ENCODE results near the gene IER3.
"Not testable (repeated sequence)": the region's sequence is repeated elsewhere in the genome, so short reads cannot be mapped to it uniquely, and the experiment has no call there.

The IER3 gene

DNA sequence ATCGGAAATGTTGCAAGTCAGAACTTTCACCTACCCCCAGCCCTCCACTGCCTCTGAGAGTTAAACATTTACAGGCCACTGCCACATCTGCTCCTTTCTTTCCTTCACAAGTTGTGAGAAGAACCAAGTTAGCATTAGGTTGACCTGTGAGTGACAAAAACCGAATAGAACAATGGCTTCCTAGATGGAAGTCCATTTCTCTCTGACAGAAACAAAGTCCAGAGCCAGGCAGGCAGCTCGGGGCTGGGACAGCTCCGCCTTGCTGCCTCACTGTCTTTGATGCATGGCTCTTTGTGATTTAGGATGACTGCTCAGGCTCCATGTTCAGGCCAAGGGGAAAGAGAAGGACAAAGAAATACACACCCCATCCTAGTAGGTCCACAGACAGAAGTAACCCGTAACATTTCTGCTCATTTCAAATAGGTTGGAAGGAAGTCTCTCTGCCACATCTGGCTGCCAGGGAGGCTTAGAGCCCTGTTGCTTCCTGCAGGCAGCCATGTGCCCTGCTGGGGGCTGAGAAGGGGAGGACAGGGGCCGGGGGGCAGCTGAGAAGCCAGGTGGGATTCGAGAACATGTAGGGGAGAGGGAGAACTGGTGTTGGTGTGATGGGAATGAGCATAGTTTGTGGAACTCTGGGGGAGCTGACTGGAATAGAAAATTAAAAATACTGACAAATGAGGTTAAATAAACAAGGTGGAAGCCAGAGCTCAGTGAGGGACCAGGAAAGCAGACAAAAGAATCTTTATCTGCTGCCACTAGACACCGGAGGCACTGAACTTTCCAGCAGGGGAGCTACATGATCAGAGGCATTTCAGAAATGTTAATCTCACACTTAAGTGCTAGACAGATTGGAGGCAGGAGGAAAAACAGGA lies 19.5 kb upstream of the IER3 start:
- TF ChIP-seq, protein P1, sequence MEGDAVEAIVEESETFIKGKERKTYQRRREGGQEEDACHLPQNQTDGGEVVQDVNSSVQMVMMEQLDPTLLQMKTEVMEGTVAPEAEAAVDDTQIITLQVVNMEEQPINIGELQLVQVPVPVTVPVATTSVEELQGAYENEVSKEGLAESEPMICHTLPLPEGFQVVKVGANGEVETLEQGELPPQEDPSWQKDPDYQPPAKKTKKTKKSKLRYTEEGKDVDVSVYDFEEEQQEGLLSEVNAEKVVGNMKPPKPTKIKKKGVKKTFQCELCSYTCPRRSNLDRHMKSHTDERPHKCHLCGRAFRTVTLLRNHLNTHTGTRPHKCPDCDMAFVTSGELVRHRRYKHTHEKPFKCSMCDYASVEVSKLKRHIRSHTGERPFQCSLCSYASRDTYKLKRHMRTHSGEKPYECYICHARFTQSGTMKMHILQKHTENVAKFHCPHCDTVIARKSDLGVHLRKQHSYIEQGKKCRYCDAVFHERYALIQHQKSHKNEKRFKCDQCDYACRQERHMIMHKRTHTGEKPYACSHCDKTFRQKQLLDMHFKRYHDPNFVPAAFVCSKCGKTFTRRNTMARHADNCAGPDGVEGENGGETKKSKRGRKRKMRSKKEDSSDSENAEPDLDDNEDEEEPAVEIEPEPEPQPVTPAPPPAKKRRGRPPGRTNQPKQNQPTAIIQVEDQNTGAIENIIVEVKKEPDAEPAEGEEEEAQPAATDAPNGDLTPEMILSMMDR (conservative IDR thresholded peaks at IDR 0.05; ENCODE audit: low read depth, low read length): peak; percentile 43
- no peak overlapping the region for H3K4me3 ChIP-seq (ENCODE audit: low read depth, low read length)
- peak; percentile 80 for DNase-seq (ENCODE audit: low read depth)

GRCh38 chr6:30763155-30763617 lies 18.8 kb upstream of the IER3 start:
- TF ChIP-seq, protein P1 (conservative IDR thresholded peaks at IDR 0.05; ENCODE audit: low read depth, low read length): no peak
- no peak overlapping the region for H3K4me3 ChIP-seq (ENCODE audit: low read depth, low read length)
- DNase-seq (ENCODE audit: low read depth): no peak

GRCh38 chr6:30761791-30762429 lies 17.6 kb upstream of the IER3 start:
- no peak for DNase-seq (ENCODE audit: low read depth)
- no peak overlapping the region for H3K4me3 ChIP-seq (ENCODE audit: low read depth, low read length)
- TF ChIP-seq, protein P1 (conservative IDR thresholded peaks at IDR 0.05; ENCODE audit: low read depth, low read length): no peak

GRCh38 chr6:30760549-30760948 lies 16.2 kb upstream of the IER3 start:
- no peak overlapping the region for H3K4me3 ChIP-seq (ENCODE audit: low read depth, low read length)
- TF ChIP-seq, protein P1 (conservative IDR thresholded peaks at IDR 0.05; ENCODE audit: low read depth, low read length): no peak
- DNase-seq (ENCODE audit: low read depth): no peak

- no peak overlapping the region for H3K4me3 ChIP-seq (ENCODE audit: low read depth, low read length)
- DNase-seq (ENCODE audit: low read depth): peak; percentile 94
- TF ChIP-seq, protein P1 (conservative IDR thresholded peaks at IDR 0.05; ENCODE audit: low read depth, low read length): no peak
Observed at GRCh38 chr6:30759575-30760239, 15.4 kb upstream of the IER3 start.

GRCh38 chr6:30757261-30757904 lies 13.0 kb upstream of the IER3 start:
- H3K4me3 ChIP-seq (ENCODE audit: low read depth, low read length): no peak overlapping the region
- no peak for DNase-seq (ENCODE audit: low read depth)
- TF ChIP-seq, protein P1 (conservative IDR thresholded peaks at IDR 0.05; ENCODE audit: low read depth, low read length): no peak

DNA sequence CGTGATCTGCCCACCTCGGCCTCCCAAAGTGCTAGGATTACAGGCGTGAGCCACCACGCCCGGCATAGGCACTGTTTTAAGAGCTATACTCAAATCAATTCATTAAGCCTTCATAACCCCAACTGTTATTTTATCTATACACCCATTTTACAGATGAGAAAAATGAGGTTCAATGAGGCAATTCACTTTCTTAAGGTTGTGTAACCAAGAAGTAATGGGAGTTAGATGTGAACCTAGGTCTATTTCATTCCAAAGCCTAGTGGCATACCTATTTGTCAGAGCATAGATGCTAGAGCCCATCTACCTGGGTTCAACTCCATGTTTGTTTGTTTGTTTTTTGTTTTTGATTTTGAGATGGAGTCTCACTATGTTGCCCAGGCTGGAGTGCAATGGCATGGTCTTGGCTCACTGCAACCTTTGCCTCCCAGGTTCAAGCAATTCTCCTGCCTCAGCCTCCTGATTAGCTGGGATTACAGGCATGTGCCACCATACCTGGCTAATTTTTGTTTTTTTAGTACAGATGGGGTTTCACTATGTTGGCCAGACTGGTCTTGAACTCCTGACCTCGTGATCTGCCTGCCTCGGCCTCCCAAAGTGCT lies 12.2 kb upstream of the IER3 start:
- H3K4me3 ChIP-seq (ENCODE audit: low read depth, low read length); DNase-seq (ENCODE audit: low read depth): not testable (repeated sequence)
